SU-DHL-6 (cell line): ENCODE data around the gene PPP1CB.

ENCODE experiments used
- EZH2phosphoT487 ChIP-seq: fragments of 200-600 bp; sonication (generic), shearing (Covaris generic); conservative IDR thresholded peaks from 2 replicates; pipeline ENCODE4 v1.6.1; 2018; ENCODE audit warnings: mild to moderate bottlenecking, antibody characterized with exemption, low read length, moderate library complexity, mixed read lengths
- TF ChIP-seq, protein P1 (sequence below): fragments of 200-600 bp; sonication (generic); IDR thresholded peaks from one replicate; pipeline ENCODE4 v1.5.1; 2017; ENCODE audit warnings: antibody characterized with exemption, mild to moderate bottlenecking, low read length, moderate library complexity; ENCODE audit not compliant: insufficient read depth, poor library complexity, severe bottlenecking

DNA sequence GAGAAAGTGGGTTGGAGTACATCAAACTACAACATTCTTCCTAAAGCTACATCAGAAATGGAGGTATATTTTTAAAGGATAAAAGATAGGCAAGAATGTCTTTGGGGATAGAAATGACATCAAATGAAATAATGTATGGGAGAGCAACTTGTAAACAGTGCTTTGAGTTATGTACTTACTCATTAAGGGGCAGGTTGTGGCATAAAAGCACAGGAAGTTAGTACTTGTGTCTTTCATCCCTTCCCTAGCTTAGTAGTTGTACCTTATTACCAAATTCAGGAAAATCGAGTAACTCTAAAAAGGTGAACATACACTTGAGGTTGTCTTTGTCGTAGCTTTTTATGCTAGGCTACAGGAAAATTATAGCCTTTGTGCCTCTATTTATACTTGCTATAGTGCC is 28.9 kb downstream of the PPP1CB start:
- TF ChIP-seq, protein P1, sequence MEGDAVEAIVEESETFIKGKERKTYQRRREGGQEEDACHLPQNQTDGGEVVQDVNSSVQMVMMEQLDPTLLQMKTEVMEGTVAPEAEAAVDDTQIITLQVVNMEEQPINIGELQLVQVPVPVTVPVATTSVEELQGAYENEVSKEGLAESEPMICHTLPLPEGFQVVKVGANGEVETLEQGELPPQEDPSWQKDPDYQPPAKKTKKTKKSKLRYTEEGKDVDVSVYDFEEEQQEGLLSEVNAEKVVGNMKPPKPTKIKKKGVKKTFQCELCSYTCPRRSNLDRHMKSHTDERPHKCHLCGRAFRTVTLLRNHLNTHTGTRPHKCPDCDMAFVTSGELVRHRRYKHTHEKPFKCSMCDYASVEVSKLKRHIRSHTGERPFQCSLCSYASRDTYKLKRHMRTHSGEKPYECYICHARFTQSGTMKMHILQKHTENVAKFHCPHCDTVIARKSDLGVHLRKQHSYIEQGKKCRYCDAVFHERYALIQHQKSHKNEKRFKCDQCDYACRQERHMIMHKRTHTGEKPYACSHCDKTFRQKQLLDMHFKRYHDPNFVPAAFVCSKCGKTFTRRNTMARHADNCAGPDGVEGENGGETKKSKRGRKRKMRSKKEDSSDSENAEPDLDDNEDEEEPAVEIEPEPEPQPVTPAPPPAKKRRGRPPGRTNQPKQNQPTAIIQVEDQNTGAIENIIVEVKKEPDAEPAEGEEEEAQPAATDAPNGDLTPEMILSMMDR = no peak
- TF ChIP-seq EZH2phosphoT487 = no peak
